GM13977 (cell line): ENCODE data around the gene ZNF429.

Experiments used
- DNase-seq: peaks from one replicate; pipeline ENCODE4 v3.0.0; 2012; ENCODE audit warnings: low spot score
- in situ Hi-C: fragments of 300-500 bp; cut with MboI; formaldehyde crosslinking; loops from one replicate; pipeline ENCODE4 v1.12.0; 2022; ENCODE audit warnings: low sequenced_read_pairs, low pct_unique_long_range_greater_than_20kb, mixed read lengths, inconsistent platforms; ENCODE audit not compliant: unreplicated experiment
- TF ChIP-seq, protein P1 (sequence below): IDR thresholded peaks from 2 replicates; pipeline ENCODE4 v1.5.1; 2012; ENCODE audit warnings: mild to moderate bottlenecking, control low read depth; ENCODE audit not compliant: insufficient read depth; ENCODE audit errors: extremely low read depth, missing control alignments

ZNF429 gene

DNA sequence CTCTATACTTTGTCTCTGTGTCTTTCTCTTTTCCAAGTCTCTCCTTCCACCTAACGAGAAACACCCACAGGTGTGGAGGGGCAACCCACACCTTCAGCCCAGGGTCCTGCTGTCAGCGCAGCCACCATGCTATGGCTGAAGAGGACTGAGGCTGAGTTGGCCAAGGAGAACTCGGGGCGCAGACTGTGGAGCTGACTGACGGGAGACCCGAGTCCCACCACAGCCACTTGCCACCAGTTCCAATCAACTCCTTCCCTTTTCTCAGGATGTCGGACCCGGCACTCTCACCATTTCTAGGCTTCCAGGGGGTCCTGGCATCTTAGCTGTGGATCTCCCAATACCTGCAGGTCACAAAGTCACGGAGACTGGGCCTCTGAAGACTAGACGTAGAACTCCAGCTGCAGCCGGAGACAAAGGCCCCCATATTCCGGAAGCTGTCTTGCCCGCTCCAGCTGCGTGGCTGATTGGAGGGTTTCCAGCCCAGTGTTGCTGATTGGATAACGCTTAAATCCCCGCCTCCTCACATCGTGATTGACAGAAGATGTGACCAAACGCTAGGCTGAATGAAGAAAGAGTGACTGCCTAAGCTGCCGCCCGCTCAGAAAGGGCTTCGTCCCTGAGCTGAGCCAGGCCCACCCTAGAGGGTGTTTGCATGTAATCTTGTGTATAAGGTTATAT lies 63.6 kb downstream of the ZNF429 start:
- no peak for DNase-seq
- in situ Hi-C loops, result no loop called here
- TF ChIP-seq, protein P1, sequence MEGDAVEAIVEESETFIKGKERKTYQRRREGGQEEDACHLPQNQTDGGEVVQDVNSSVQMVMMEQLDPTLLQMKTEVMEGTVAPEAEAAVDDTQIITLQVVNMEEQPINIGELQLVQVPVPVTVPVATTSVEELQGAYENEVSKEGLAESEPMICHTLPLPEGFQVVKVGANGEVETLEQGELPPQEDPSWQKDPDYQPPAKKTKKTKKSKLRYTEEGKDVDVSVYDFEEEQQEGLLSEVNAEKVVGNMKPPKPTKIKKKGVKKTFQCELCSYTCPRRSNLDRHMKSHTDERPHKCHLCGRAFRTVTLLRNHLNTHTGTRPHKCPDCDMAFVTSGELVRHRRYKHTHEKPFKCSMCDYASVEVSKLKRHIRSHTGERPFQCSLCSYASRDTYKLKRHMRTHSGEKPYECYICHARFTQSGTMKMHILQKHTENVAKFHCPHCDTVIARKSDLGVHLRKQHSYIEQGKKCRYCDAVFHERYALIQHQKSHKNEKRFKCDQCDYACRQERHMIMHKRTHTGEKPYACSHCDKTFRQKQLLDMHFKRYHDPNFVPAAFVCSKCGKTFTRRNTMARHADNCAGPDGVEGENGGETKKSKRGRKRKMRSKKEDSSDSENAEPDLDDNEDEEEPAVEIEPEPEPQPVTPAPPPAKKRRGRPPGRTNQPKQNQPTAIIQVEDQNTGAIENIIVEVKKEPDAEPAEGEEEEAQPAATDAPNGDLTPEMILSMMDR, result no peak

- TF ChIP-seq, protein P1, result no peak
- no peak for DNase-seq
- in situ Hi-C loops, result no loop called here
These were observed 64.1 kb downstream of the ZNF429 start for GRCh38 chr19:21569494-21569865.

DNA sequence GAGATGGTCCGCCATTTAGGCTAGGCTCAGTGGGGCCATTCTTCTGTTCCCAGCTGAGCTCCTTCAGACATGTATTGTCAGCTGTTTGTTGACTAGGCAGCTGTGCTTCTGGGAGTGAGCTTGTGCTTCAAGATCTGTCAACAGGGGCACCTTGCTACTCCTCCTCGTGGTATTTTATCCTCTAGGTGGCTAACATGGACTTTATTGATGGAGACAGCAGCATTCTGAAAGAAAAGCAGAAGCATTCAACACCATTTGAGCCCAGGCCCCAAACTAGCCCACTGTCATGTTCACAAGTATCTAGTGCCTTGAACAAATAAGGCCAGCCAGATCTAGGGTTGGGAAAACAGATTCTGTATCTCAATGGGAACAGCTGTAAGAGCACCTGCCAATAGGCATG lies 65.9 kb downstream of the ZNF429 start:
- in situ Hi-C loops, result no loop called here

GRCh38 chr19:21574607-21575006 lies 69.2 kb downstream of the ZNF429 start:
- TF ChIP-seq, protein P1, result no peak
- in situ Hi-C loops, result no loop called here
- DNase-seq, result no peak

More for the DNA sequence above, 65.9 kb downstream of the ZNF429 start:
- no peak for DNase-seq
- TF ChIP-seq, protein P1, result no peak

DNA sequence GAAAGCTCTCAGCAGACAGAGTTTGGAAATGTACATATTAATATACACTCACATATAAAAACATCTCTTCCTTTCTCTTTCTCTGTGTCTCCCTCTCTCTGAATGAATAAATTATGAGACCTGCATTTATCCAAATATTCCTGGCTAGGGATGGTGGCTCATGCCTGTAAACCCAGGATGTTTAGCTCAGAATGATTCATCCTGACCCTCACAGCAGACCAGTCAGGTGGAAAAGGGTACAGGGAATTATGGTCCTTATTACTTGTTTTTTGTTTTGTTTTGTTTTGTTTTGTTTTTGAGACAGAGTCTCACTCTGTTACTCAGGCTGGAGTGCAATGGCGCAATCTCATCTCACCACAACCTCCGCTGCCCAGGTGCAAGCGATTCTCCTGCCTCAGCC lies 71.1 kb downstream of the ZNF429 start:
- in situ Hi-C loops, result no loop called here
- TF ChIP-seq, protein P1, result no peak
- no peak for DNase-seq

- TF ChIP-seq, protein P1, result no peak
- no peak for DNase-seq
- in situ Hi-C loops, result no loop called here
These were observed 74.7 kb downstream of the ZNF429 start for GRCh38 chr19:21580101-21580500.
